22Rv1 (cell line): ENCODE results near the gene CAMKK2.

Experiments used
- H3K27ac ChIP-seq: fragments of 450-650 bp; 2 replicates; pipeline ENCODE4 v1.5.1; 2017
- ZFX ChIP-seq: fragments of 450-650 bp; IDR thresholded peaks from 2 replicates; pipeline ENCODE4 v1.6.1; 2017; ENCODE audit warnings: antibody characterized with exemption, borderline replicate concordance
- TF ChIP-seq, protein P1 (sequence below): fragments of 450-650 bp; IDR thresholded peaks from 2 replicates; pipeline ENCODE4 v1.5.1; 2017; ENCODE audit warnings: mild to moderate bottlenecking

The CAMKK2 gene

GRCh38 chr12:121331248-121331647 lies 34.7 kb upstream of the CAMKK2 start:
- TF ChIP-seq ZFX, result no peak
- TF ChIP-seq, protein P1, sequence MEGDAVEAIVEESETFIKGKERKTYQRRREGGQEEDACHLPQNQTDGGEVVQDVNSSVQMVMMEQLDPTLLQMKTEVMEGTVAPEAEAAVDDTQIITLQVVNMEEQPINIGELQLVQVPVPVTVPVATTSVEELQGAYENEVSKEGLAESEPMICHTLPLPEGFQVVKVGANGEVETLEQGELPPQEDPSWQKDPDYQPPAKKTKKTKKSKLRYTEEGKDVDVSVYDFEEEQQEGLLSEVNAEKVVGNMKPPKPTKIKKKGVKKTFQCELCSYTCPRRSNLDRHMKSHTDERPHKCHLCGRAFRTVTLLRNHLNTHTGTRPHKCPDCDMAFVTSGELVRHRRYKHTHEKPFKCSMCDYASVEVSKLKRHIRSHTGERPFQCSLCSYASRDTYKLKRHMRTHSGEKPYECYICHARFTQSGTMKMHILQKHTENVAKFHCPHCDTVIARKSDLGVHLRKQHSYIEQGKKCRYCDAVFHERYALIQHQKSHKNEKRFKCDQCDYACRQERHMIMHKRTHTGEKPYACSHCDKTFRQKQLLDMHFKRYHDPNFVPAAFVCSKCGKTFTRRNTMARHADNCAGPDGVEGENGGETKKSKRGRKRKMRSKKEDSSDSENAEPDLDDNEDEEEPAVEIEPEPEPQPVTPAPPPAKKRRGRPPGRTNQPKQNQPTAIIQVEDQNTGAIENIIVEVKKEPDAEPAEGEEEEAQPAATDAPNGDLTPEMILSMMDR, result no peak

GRCh38 chr12:121330692-121331091 lies 34.2 kb upstream of the CAMKK2 start:
- TF ChIP-seq ZFX, result no peak
- TF ChIP-seq, protein P1, result no peak
- H3K27ac ChIP-seq, result 0 out of 2 replicates have a peak overlapping the region, but pooled peaks have one; percentile 20

More at GRCh38 chr12:121331248-121331647, 34.7 kb upstream of the CAMKK2 start:
- H3K27ac ChIP-seq, result peak overlapping the region; percentile 20; the same call in 1 of the 2 replicates

DNA sequence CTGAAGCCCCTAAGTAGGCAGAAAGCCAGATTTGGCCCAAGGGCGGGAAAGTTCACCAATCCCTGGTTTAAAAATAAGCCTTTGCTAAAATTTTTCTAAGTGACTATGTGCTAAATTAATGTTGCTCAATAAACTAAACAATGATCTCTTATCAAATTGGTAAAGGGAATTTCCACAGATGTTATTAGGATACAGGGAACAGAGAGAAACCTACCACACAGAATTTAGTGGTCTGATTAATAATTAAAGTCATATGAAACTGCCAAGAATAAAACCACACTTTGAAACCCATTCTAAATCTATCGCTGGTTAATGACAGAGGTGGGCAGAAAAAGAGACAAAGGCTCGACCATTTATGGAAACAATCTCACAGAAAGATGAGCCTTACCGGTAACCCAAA lies 33.7 kb upstream of the CAMKK2 start:
- TF ChIP-seq ZFX, result no peak
- TF ChIP-seq, protein P1, result no peak

DNA sequence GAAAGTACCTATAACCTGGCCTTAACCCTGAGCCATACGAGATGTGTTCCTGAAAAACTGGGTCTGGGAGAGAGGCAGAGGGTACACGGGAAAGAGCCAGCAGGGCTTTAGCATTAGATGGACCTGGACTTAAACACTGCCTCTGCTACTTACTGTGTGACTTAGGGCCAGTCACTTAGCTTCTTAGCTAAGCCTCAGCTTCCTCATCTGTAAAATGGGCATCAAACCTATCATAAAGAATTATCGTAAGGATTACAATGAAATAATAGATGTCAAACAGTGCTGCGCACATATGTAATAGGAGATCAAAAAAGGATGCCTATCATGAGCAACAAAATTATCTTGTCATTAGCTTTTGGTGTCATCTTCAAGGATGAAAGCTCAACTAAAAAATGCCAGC lies 32.1 kb upstream of the CAMKK2 start:
- H3K27ac ChIP-seq, result no peak overlapping the region
- TF ChIP-seq, protein P1, result no peak
- TF ChIP-seq ZFX, result no peak

More for the DNA sequence above, 33.7 kb upstream of the CAMKK2 start:
- no peak overlapping the region for H3K27ac ChIP-seq

GRCh38 chr12:121326996-121327674 lies 30.6 kb upstream of the CAMKK2 start:
- TF ChIP-seq, protein P1, result no peak
- TF ChIP-seq ZFX, result no peak
- H3K27ac ChIP-seq, result no peak overlapping the region

GRCh38 chr12:121325922-121326396 lies 29.4 kb upstream of the CAMKK2 start:
- H3K27ac ChIP-seq, result no peak overlapping the region
- TF ChIP-seq, protein P1, result no peak
- TF ChIP-seq ZFX, result no peak

- H3K27ac ChIP-seq, result no peak overlapping the region
- no peak for TF ChIP-seq ZFX
- TF ChIP-seq, protein P1, result no peak
Observed at GRCh38 chr12:121323908-121324307, 27.4 kb upstream of the CAMKK2 start.
